ENCODE results near the gene TAGLN3.

Gene TAGLN3

GRCh38 chr3:112013058-112013783 is 14.5 kb downstream of the TAGLN3 start:
- H3K4me3 ChIP-seq (replicated peaks; ENCODE audit: low read depth, low read length): no peak overlapping the region
- peak; percentile 67 for DNase-seq (ENCODE audit: extremely low read depth, low read depth)
- peak; percentile 80 for TF ChIP-seq CTCF (IDR thresholded peaks at IDR 0.05; ENCODE audit: low read depth, low read length, missing control alignments)

DNA sequence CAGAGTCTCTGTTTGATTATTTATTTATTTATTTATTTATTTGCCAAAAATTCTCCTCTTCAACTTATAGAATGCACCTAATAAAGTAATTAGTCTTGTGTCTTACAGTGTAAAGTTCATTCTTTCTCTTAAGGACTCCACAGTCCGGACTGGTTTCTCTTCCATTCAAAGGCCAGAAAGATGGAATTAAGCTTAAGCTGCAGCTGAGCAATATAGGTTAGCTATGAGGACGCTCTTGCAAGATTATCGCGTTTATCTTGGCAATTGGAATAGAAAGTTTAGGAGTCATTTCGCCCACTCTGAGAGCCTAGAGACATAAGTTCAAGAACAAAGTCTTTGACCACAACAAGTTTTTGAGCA is 15.0 kb downstream of the TAGLN3 start:
- TF ChIP-seq CTCF (IDR thresholded peaks at IDR 0.05; ENCODE audit: low read depth, low read length, missing control alignments): no peak
- no peak overlapping the region for H3K4me3 ChIP-seq (replicated peaks; ENCODE audit: low read depth, low read length)
- no peak for DNase-seq (ENCODE audit: extremely low read depth, low read depth)

GRCh38 chr3:112017091-112017490 is 18.4 kb downstream of the TAGLN3 start:
- no peak for DNase-seq (ENCODE audit: extremely low read depth, low read depth)
- no peak overlapping the region for H3K4me3 ChIP-seq (replicated peaks; ENCODE audit: low read depth, low read length)
- no peak for TF ChIP-seq CTCF (IDR thresholded peaks at IDR 0.05; ENCODE audit: low read depth, low read length, missing control alignments)

GRCh38 chr3:112018712-112019111 is 20.0 kb downstream of the TAGLN3 start:
- TF ChIP-seq CTCF (IDR thresholded peaks at IDR 0.05; ENCODE audit: low read depth, low read length, missing control alignments): no peak
- no peak for DNase-seq (ENCODE audit: extremely low read depth, low read depth)
- H3K4me3 ChIP-seq (replicated peaks; ENCODE audit: low read depth, low read length): no peak overlapping the region

DNA sequence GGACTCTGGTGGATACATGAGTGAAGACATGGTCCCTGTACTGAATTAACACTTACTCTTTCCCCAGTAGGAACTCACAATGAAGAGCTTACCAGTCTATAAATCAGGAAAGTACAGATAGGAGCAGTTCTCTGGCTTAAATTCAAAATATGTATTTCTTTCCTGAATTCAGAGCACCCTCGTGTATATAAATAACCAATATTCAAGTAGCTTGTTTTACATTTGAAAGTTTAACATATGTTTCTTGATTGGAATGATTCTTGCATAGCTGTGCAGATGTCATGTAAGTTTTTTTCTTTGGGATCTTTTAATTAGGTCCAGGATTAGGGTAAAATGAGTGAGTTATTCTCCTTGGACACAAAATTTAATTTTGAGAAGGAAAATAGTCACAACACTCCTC is 21.0 kb downstream of the TAGLN3 start:
- H3K4me3 ChIP-seq (replicated peaks; ENCODE audit: low read depth, low read length): no peak overlapping the region
- TF ChIP-seq CTCF (IDR thresholded peaks at IDR 0.05; ENCODE audit: low read depth, low read length, missing control alignments): no peak
- no peak for DNase-seq (ENCODE audit: extremely low read depth, low read depth)

GRCh38 chr3:112020674-112021085 is 22.0 kb downstream of the TAGLN3 start:
- no peak for TF ChIP-seq CTCF (IDR thresholded peaks at IDR 0.05; ENCODE audit: low read depth, low read length, missing control alignments)
- DNase-seq (ENCODE audit: extremely low read depth, low read depth): no peak
- no peak overlapping the region for H3K4me3 ChIP-seq (replicated peaks; ENCODE audit: low read depth, low read length)

GRCh38 chr3:112027142-112027541 is 28.4 kb downstream of the TAGLN3 start:
- H3K4me3 ChIP-seq (replicated peaks; ENCODE audit: low read depth, low read length): no peak overlapping the region
- TF ChIP-seq CTCF (IDR thresholded peaks at IDR 0.05; ENCODE audit: low read depth, low read length, missing control alignments): no peak
- no peak for DNase-seq (ENCODE audit: extremely low read depth, low read depth)

Data from HFF-Myc (cell line).